ENCODE results near the gene RLBP1.

Gene RLBP1

DNA sequence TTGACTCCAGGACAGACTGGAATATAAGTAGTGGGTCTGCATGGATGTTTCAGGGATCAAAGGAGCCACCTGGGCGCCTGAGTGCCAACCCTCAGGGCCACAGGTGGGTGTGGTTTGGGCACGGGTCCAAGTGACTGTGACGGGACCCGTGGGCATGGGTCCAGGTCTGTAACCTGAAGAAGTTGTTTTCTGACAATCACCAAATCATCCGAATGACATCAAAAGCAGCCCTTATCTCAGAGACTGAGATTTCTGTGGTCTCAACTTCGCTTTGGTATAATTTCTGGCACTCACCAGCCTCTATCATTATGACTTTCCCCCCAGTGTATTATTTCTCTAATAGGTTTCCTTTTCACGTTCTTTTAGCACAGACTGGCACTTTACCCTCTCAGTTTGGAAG is 24.4 kb downstream of the RLBP1 start:
- H3K9ac ChIP-seq (ENCODE audit: low read depth in 1 of 2, low read length in 2 of 2): no peak overlapping the region
- H3K27ac ChIP-seq (ENCODE audit: low read depth, low read length): no peak overlapping the region

DNA sequence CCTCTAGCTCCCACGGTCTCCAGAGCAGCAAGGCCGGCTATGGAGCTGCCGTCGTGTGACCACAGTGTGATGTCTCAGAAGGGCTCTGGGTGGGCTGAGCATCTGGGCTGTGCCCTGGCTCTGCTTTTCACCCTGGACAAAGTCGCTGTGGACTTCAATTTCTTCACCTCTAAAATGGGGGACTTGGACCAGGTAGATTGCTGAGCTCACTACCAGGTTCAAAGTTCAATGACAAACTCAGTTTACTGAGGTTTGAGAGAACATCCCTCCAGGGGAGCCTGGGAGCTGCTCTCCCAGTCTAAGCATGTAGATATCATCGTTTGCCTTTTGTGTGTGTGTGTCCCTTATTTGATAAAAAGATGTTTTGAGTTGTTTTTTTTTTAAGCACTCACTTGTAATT is 25.1 kb downstream of the RLBP1 start:
- H3K9me3 ChIP-seq (ENCODE audit: control insufficient read depth in 1 of 2, low read length in 2 of 2): no peaks in the 10 kb centered on the region
- no peak overlapping the region for H3K9ac ChIP-seq (ENCODE audit: low read depth in 1 of 2, low read length in 2 of 2)
- H3K4me3 ChIP-seq (ENCODE audit: low read depth in 1 of 2, low read length in 2 of 2): no peak overlapping the region
- peaks cover 0 to 9% of the 10 kb centered on the region in 2 donors for H3K4me1 ChIP-seq (ENCODE audit: control insufficient read depth in 1 of 2, insufficient read depth in 2 of 2, low read length in 2 of 2)
- H3K27ac ChIP-seq (ENCODE audit: low read depth, low read length): no peak overlapping the region
- H3K36me3 ChIP-seq (ENCODE audit: control insufficient read depth in 1 of 2, insufficient read depth in 2 of 2, low read length in 2 of 2): peaks cover 57 to 75% of the 10 kb centered on the region in 2 donors
- no peaks in the 10 kb centered on the region for H3K27me3 ChIP-seq (ENCODE audit: control insufficient read depth in 1 of 2, insufficient read depth in 2 of 2, low read length in 2 of 2)

More for the DNA sequence above, 24.4 kb downstream of the RLBP1 start:
- Histone ChIP-seq H3K27me3 (ENCODE audit: control insufficient read depth in 1 of 2, insufficient read depth in 2 of 2, low read length in 2 of 2) (no peaks in the 10 kb centered on the region), H3K36me3 (ENCODE audit: control insufficient read depth in 1 of 2, insufficient read depth in 2 of 2, low read length in 2 of 2) (peaks cover 55 to 71% of the 10 kb centered on the region in 2 donors), H3K4me3 (ENCODE audit: low read depth in 1 of 2, low read length in 2 of 2) (no peak overlapping the region), H3K9me3 (ENCODE audit: control insufficient read depth in 1 of 2, low read length in 2 of 2) (no peaks in the 10 kb centered on the region), H3K4me1 (ENCODE audit: control insufficient read depth in 1 of 2, insufficient read depth in 2 of 2, low read length in 2 of 2) (peaks cover 0 to 9% of the 10 kb centered on the region in 2 donors)

DNA sequence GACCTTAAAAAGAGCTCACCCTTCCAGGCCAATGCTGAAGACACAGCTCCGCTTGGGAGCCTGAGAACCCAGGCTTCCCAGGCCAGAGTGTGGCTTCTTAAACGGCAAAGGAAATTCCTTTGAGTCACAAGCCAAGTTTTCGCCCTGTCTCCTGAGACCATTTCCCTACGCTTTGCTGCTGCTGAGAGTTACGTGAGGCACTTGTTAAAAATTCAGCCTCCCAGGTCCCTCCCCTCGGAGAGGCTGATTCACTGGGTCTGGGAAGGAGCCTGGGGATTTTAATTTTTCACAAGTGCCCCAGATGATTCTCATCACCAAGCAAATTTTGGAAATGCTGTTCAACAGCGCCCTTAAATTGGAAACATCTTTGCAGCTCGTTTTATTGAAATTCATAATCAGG is 25.5 kb downstream of the RLBP1 start:
- no peaks in the 10 kb centered on the region for H3K9me3 ChIP-seq (ENCODE audit: control insufficient read depth in 1 of 2, low read length in 2 of 2)
- H3K9ac ChIP-seq (ENCODE audit: low read depth in 1 of 2, low read length in 2 of 2): no peak overlapping the region
- no peak overlapping the region for H3K27ac ChIP-seq (ENCODE audit: low read depth, low read length)
- H3K36me3 ChIP-seq (ENCODE audit: control insufficient read depth in 1 of 2, insufficient read depth in 2 of 2, low read length in 2 of 2): peaks cover 59 to 76% of the 10 kb centered on the region in 2 donors
- no peak overlapping the region for H3K4me3 ChIP-seq (ENCODE audit: low read depth in 1 of 2, low read length in 2 of 2)
- H3K27me3 ChIP-seq (ENCODE audit: control insufficient read depth in 1 of 2, insufficient read depth in 2 of 2, low read length in 2 of 2): no peaks in the 10 kb centered on the region
- H3K4me1 ChIP-seq (ENCODE audit: control insufficient read depth in 1 of 2, insufficient read depth in 2 of 2, low read length in 2 of 2): peaks cover 0 to 9% of the 10 kb centered on the region in 2 donors

DNA sequence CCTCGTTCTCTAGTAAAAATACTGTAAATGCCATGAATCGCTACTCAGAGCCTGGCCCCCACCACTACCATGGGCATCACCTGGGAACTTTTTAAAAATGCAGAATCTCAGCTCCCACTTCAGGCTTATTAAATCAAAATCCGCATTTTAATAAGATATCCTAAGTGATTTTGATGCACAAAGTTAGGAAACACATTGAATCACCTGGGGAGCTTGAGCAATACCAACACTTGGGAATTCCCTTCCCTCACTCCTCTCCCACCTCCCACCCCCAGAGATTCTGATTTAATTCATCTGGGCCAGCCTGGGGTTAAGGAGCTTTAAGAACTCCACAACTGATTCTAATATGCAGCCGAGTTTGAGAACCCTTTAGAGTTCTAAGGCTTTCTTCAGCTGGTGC is 26.8 kb downstream of the RLBP1 start:
- Histone ChIP-seq H3K27ac (ENCODE audit: low read depth, low read length) (no peak overlapping the region), H3K36me3 (ENCODE audit: control insufficient read depth in 1 of 2, insufficient read depth in 2 of 2, low read length in 2 of 2) (peaks cover 61 to 85% of the 10 kb centered on the region in 2 donors), H3K27me3 (ENCODE audit: control insufficient read depth in 1 of 2, insufficient read depth in 2 of 2, low read length in 2 of 2) (no peaks in the 10 kb centered on the region), H3K9me3 (ENCODE audit: control insufficient read depth in 1 of 2, low read length in 2 of 2) (no peaks in the 10 kb centered on the region), H3K4me1 (ENCODE audit: control insufficient read depth in 1 of 2, insufficient read depth in 2 of 2, low read length in 2 of 2) (peaks cover 0 to 9% of the 10 kb centered on the region in 2 donors), H3K9ac (ENCODE audit: low read depth in 1 of 2, low read length in 2 of 2) (no peak overlapping the region), H3K4me3 (ENCODE audit: low read depth in 1 of 2, low read length in 2 of 2) (no peak overlapping the region)

DNA sequence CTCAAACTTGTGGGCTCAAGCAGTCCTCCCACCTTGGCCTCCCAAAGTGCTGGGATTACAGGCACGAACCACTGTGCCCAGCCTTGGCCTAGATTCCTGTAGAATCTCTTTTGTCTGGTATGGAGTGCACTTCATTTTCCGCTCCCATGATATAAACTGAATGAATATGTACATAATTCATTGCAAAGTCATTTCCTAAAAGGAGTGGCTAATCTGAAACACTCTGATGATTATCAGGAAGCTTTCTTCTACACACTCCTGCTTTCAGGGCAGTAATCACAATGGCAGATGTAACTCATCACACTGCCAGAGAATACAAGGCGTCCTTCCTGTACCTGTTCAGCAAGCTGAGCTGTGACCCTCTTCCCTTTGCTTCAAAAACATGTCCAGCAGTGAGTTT is 28.6 kb downstream of the RLBP1 start:
- H3K9me3 ChIP-seq (ENCODE audit: control insufficient read depth in 1 of 2, low read length in 2 of 2): no peaks in the 10 kb centered on the region
- H3K36me3 ChIP-seq (ENCODE audit: control insufficient read depth in 1 of 2, insufficient read depth in 2 of 2, low read length in 2 of 2): peaks cover 61 to 90% of the 10 kb centered on the region in 2 donors
- H3K9ac ChIP-seq (ENCODE audit: low read depth in 1 of 2, low read length in 2 of 2): no peak overlapping the region
- peaks cover 0 to 8% of the 10 kb centered on the region in 2 donors for H3K4me1 ChIP-seq (ENCODE audit: control insufficient read depth in 1 of 2, insufficient read depth in 2 of 2, low read length in 2 of 2)
- no peak overlapping the region for H3K4me3 ChIP-seq (ENCODE audit: low read depth in 1 of 2, low read length in 2 of 2)
- H3K27me3 ChIP-seq (ENCODE audit: control insufficient read depth in 1 of 2, insufficient read depth in 2 of 2, low read length in 2 of 2): no peaks in the 10 kb centered on the region
- no peak overlapping the region for H3K27ac ChIP-seq (ENCODE audit: low read depth, low read length)

DNA sequence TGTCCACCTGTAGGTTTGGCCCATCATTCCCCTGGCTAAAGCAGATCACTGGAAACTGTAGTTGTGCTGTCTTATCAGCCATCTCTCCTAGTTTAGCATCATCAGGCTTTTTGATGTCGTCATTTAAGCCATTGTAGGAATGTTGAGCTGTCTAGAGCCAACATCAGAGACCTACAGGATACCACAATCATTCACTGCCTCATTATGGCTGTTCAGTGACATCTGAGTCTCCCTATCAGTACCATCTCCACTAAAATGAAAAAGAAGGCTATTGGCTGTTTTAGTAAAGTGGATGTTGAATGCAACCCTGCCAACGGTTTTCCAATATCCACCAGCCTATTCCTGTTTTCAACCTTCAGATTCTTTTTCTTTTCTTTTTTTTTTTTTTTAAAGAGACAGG is 29.2 kb downstream of the RLBP1 start:
- Histone ChIP-seq H3K4me3 (ENCODE audit: low read depth in 1 of 2, low read length in 2 of 2) (no peak overlapping the region), H3K36me3 (ENCODE audit: control insufficient read depth in 1 of 2, insufficient read depth in 2 of 2, low read length in 2 of 2) (peaks cover 66 to 90% of the 10 kb centered on the region in 2 donors), H3K27ac (ENCODE audit: low read depth, low read length) (no peak overlapping the region), H3K4me1 (ENCODE audit: control insufficient read depth in 1 of 2, insufficient read depth in 2 of 2, low read length in 2 of 2) (peaks cover 0 to 2% of the 10 kb centered on the region in 2 donors), H3K9ac (ENCODE audit: low read depth in 1 of 2, low read length in 2 of 2) (no peak overlapping the region), H3K27me3 (ENCODE audit: control insufficient read depth in 1 of 2, insufficient read depth in 2 of 2, low read length in 2 of 2) (no peaks in the 10 kb centered on the region), H3K9me3 (ENCODE audit: control insufficient read depth in 1 of 2, low read length in 2 of 2) (no peaks in the 10 kb centered on the region)

DNA sequence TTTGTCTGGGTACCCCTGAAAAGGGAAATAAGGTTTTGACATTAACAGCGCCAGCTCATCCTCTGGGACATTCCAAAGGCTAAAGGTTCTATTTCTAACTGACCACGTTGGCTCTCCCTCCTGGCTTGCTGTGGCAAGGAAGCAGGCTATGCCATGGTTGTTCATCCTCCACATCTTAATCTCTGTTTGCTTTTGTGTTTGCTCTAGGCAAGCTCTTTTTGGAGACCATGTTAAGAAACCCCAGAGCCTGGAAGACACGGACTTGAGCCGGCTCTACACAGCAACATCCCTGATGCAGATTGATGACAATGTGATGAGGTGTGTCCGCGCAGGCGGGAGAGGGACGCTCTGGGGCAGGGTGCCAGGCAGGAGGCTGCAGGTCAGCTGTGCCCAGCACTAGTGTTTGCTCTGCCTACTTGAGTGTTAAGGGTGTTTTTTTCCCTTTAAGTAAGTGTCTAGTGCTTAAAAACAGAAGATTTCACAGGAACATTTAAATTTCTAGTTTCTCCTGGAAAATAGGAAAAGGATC is 33.3 kb downstream of the RLBP1 start:
- Histone ChIP-seq H3K4me1 (ENCODE audit: control insufficient read depth in 1 of 2, insufficient read depth in 2 of 2, low read length in 2 of 2) (peaks cover 5 to 6% of the 10 kb centered on the region in 2 donors), H3K27me3 (ENCODE audit: control insufficient read depth in 1 of 2, insufficient read depth in 2 of 2, low read length in 2 of 2) (no peaks in the 10 kb centered on the region), H3K4me3 (ENCODE audit: low read depth in 1 of 2, low read length in 2 of 2) (no peak overlapping the region), H3K36me3 (ENCODE audit: control insufficient read depth in 1 of 2, insufficient read depth in 2 of 2, low read length in 2 of 2) (peaks cover 60 to 87% of the 10 kb centered on the region in 2 donors), H3K9me3 (ENCODE audit: control insufficient read depth in 1 of 2, low read length in 2 of 2) (no peaks in the 10 kb centered on the region), H3K27ac (ENCODE audit: low read depth, low read length) (no peak overlapping the region), H3K9ac (ENCODE audit: low read depth in 1 of 2, low read length in 2 of 2) (no peak overlapping the region)

DNA sequence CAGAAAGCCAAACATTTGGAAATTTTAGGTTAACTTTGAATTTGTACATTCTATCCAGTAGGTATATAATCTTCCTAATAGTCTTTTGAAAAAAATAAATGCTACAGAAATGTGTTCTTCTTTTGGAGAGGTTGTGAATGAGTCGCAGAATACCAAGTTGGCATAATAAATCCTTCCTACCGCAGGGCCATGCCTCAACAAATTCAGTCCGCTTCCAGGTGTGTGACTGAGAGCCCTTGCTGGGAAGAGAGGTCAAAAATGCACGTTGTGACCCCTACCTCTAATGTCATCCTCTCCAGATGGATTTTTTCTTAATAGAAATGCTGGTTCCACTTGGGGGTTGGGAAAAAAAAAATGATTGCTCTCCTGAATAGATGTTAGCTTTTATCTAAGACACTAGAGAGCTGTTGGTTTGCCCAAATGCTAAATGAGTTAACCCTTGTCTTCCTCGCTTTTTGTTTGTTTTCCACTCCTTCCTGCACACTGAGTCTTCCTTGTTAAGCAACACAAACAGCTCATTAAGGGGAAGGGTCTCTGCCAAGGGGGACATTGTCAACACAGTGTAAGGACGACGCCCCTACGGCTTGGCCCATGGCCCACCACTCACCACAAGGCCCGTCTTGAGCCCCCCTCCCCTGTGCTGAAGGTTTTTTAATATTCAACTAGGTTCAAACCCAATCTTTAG is 33.9 kb downstream of the RLBP1 start:
- Histone ChIP-seq H3K4me3 (ENCODE audit: low read depth in 1 of 2, low read length in 2 of 2) (no peak overlapping the region), H3K4me1 (ENCODE audit: control insufficient read depth in 1 of 2, insufficient read depth in 2 of 2, low read length in 2 of 2) (peaks cover 5 to 6% of the 10 kb centered on the region in 2 donors), H3K27me3 (ENCODE audit: control insufficient read depth in 1 of 2, insufficient read depth in 2 of 2, low read length in 2 of 2) (no peaks in the 10 kb centered on the region), H3K36me3 (ENCODE audit: control insufficient read depth in 1 of 2, insufficient read depth in 2 of 2, low read length in 2 of 2) (peaks cover 55 to 81% of the 10 kb centered on the region in 2 donors), H3K27ac (ENCODE audit: low read depth, low read length) (no peak overlapping the region), H3K9ac (ENCODE audit: low read depth in 1 of 2, low read length in 2 of 2) (no peak overlapping the region), H3K9me3 (ENCODE audit: control insufficient read depth in 1 of 2, low read length in 2 of 2) (no peaks in the 10 kb centered on the region)

DNA sequence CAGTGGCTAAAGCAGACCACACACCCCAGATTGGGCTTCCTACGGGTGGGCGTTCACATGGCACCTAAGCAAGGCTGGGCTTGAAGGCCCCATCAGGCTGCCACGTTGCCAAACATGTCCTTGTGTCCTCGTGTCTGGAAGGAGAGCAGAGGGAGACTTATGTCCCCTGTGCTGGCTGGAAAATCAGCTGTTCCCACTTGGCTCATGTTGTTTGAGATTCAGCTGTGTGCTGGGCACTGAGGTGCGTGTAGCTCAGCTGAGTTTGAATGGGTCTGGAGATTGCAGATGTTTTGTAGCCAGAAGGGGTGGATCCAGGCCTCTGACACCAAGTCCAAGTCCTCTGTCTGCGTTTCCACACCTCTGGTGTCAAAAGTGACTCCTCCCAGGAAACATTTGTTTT is 34.6 kb downstream of the RLBP1 start:
- Histone ChIP-seq H3K27me3 (ENCODE audit: control insufficient read depth in 1 of 2, insufficient read depth in 2 of 2, low read length in 2 of 2) (no peaks in the 10 kb centered on the region), H3K4me1 (ENCODE audit: control insufficient read depth in 1 of 2, insufficient read depth in 2 of 2, low read length in 2 of 2) (peaks cover 5 to 6% of the 10 kb centered on the region in 2 donors), H3K36me3 (ENCODE audit: control insufficient read depth in 1 of 2, insufficient read depth in 2 of 2, low read length in 2 of 2) (peaks cover 51 to 77% of the 10 kb centered on the region in 2 donors), H3K27ac (ENCODE audit: low read depth, low read length) (no peak overlapping the region), H3K9me3 (ENCODE audit: control insufficient read depth in 1 of 2, low read length in 2 of 2) (no peaks in the 10 kb centered on the region), H3K9ac (ENCODE audit: low read depth in 1 of 2, low read length in 2 of 2) (no peak overlapping the region), H3K4me3 (ENCODE audit: low read depth in 1 of 2, low read length in 2 of 2) (no peak overlapping the region)

DNA sequence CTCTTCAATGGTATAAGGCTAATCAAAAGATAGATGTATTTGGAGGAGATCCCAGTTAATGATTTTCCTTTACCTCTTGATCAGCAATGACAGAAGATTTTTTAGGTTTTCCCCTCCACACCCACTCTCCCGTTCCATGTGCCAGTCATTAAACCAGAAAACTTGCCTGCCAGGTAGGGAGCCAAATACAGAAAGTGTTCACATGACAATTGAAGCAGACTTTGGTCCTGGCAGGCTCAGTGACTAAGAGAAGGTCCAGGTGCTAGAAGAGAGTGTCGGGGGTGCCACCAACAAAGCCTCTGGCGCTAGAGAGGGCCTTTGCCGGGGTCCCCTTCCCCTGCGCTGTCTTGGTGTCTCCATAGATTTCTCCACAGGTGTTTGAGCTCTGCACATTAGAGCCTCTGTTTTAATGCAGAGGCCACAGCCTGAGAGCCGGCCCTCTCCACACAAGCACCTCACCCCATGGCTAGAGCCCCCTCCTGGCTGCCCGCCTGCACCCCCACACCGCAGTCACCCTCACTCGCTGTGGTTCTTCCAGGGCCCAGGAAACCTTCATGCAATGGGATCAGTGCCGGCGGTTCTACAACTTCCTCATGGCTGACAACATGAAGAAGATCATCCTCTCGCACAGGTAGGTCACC is 36.4 kb downstream of the RLBP1 start:
- no peak overlapping the region for H3K27ac ChIP-seq (ENCODE audit: low read depth, low read length)

More for the DNA sequence above, 36.4 kb downstream of the RLBP1 start:
- no peak overlapping the region for H3K9ac ChIP-seq (ENCODE audit: low read depth in 1 of 2, low read length in 2 of 2)
- H3K9me3 ChIP-seq (ENCODE audit: control insufficient read depth in 1 of 2, low read length in 2 of 2): no peaks in the 10 kb centered on the region
- peaks cover 5 to 6% of the 10 kb centered on the region in 2 donors for H3K4me1 ChIP-seq (ENCODE audit: control insufficient read depth in 1 of 2, insufficient read depth in 2 of 2, low read length in 2 of 2)
- H3K36me3 ChIP-seq (ENCODE audit: control insufficient read depth in 1 of 2, insufficient read depth in 2 of 2, low read length in 2 of 2): peaks cover 38 to 71% of the 10 kb centered on the region in 2 donors
- no peaks in the 10 kb centered on the region for H3K27me3 ChIP-seq (ENCODE audit: control insufficient read depth in 1 of 2, insufficient read depth in 2 of 2, low read length in 2 of 2)
- H3K4me3 ChIP-seq (ENCODE audit: low read depth in 1 of 2, low read length in 2 of 2): no peak overlapping the region

All from duodenal mucosa (tissue), 2 donors.